MM.1S (cell line): Measurements from ENCODE around the gene PIK3R3.

Experiments
- CTCF ChIP-seq: fragments of 300-600 bp; sonication (generic); IDR thresholded peaks from 2 replicates; pipeline ENCODE4 v1.5.1; 2016; ENCODE audit warnings: antibody characterized with exemption, low read length, mixed read lengths
- EZH2phosphoT487 ChIP-seq: fragments of 300-600 bp; sonication (generic); IDR thresholded peaks from 2 replicates; pipeline ENCODE4 v1.6.1; 2018; ENCODE audit warnings: antibody characterized with exemption, low read length

GRCh38 chr1:46083579-46083978, 48.9 kb downstream of the PIK3R3 start:
- TF ChIP-seq CTCF (no peak), EZH2phosphoT487 (no peak)
